GM06990 (cell line): ENCODE data around the gene GNG14.

Source experiments
- DNase-seq: peaks from one replicate; pipeline ENCODE4 v3.0.0-alpha.2; 2011; ENCODE audit not compliant: insufficient read length; ENCODE audit errors: extremely low read depth
- H3K27me3 ChIP-seq: replicated peaks from 2 replicates; pipeline ENCODE4 v1.6.0; 2011; ENCODE audit warnings: low read length; ENCODE audit not compliant: control insufficient read depth, insufficient read depth
- H3K36me3 ChIP-seq: 2 replicates; pipeline ENCODE4 v1.5.1; 2011; ENCODE audit warnings: low read length; ENCODE audit not compliant: control insufficient read depth, insufficient read depth
- H3K4me3 ChIP-seq: replicated peaks from 2 replicates; pipeline ENCODE4 v1.5.1; 2011; ENCODE audit warnings: low read depth, mild to moderate bottlenecking, control low read depth, low read length
- TF ChIP-seq, protein P1 (sequence below): IDR thresholded peaks from 2 replicates; pipeline ENCODE4 v1.5.1; 2011; ENCODE audit warnings: low read length, control low read depth, mild to moderate bottlenecking, inconsistent platforms; ENCODE audit not compliant: insufficient read depth, poor library complexity, severe bottlenecking

Gene GNG14

DNA sequence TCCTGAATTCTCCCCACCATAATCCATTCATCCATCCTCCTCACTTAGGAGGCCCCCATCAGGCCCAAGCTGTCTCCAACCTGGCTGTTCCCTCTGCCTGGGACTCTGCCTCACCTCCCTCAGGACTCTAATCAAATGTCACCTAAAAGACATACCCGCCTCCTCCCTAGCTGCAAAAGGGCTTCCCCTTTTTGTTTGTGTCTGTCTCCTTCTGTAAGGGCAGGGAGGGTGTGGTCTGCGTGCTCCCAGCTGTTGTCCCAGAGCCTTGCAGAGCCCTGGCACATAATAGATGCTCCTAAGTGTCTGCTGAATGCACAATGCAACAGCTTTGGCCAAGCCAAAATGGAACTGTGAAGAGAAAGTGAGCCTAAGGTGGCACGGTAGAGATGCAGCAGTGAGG is 42.3 kb downstream of the GNG14 start:
- no peak overlapping the region for H3K4me3 ChIP-seq
- peaks cover 22% of the 10 kb centered on the region for H3K36me3 ChIP-seq
- no peaks in the 10 kb centered on the region for H3K27me3 ChIP-seq
- no peak for DNase-seq
- TF ChIP-seq, protein P1, sequence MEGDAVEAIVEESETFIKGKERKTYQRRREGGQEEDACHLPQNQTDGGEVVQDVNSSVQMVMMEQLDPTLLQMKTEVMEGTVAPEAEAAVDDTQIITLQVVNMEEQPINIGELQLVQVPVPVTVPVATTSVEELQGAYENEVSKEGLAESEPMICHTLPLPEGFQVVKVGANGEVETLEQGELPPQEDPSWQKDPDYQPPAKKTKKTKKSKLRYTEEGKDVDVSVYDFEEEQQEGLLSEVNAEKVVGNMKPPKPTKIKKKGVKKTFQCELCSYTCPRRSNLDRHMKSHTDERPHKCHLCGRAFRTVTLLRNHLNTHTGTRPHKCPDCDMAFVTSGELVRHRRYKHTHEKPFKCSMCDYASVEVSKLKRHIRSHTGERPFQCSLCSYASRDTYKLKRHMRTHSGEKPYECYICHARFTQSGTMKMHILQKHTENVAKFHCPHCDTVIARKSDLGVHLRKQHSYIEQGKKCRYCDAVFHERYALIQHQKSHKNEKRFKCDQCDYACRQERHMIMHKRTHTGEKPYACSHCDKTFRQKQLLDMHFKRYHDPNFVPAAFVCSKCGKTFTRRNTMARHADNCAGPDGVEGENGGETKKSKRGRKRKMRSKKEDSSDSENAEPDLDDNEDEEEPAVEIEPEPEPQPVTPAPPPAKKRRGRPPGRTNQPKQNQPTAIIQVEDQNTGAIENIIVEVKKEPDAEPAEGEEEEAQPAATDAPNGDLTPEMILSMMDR, result no peak

DNA sequence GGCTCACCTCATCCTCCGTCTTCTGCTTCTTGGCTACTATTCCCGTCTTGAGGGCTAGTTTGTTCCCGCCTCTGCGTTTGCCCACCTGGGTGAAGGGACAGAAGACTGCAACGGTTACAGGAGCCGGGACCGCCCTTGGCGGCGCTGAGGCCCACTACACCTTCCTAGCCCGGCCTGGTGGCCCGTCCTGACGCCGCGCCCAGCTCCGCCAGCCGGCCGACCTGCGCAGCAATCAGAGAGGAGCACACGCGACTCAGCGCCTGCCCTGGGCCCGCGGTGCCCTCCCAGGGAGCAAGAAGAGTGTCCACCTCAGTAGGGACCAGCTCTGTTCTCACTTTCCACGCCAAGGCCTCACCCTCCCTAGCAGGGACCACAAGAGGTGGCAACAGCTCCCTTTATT is 43.5 kb downstream of the GNG14 start:
- Histone ChIP-seq H3K27me3 (no peaks in the 10 kb centered on the region), H3K36me3 (peaks cover 22% of the 10 kb centered on the region), H3K4me3 (no peak overlapping the region)
- DNase-seq, result no peak
- TF ChIP-seq, protein P1, result no peak

DNA sequence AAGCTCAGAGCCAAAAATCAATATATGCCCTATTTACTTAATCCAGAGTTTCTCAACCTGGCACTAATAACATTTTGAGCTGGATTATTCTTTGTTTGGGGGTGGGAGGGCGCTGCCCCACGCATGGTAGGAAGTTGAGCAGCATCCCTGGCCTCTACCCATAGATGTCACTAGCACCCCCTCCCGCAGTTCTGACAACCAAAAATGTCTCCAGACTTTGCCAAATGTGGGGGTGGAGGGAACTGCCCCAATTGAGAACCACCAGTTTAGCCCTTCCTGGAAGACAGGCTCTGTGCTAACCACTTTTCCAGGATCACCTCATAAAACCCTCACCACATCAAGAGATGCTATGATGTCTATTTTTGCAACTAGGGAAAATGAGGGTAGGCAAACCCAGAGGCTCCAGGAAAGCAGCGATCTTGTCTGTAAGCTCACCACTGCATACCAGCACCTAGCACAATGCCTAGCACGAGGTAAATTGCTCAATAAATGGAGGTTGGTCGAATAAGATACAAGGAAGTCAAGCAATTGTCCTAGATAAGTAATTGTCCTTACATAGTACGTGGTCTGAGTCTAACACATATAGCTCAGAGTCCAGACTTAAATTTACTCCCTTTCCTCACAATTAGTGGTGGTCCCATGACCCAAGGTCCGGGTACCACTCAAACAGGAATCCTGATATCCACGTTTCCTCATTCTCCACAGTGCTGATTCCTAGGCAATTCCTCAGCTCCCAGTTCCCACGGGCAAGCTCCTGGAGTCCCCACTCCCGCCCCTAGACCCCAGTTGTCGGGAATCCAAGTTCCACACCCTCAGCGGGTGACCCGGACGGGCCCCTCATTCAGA is 45.8 kb downstream of the GNG14 start:
- H3K4me3 ChIP-seq, result peak overlapping the region; percentile 83
- TF ChIP-seq, protein P1, result peak; percentile 81
- DNase-seq, result no peak
- peaks cover 18% of the 10 kb centered on the region for H3K36me3 ChIP-seq
- H3K27me3 ChIP-seq, result no peaks in the 10 kb centered on the region

DNA sequence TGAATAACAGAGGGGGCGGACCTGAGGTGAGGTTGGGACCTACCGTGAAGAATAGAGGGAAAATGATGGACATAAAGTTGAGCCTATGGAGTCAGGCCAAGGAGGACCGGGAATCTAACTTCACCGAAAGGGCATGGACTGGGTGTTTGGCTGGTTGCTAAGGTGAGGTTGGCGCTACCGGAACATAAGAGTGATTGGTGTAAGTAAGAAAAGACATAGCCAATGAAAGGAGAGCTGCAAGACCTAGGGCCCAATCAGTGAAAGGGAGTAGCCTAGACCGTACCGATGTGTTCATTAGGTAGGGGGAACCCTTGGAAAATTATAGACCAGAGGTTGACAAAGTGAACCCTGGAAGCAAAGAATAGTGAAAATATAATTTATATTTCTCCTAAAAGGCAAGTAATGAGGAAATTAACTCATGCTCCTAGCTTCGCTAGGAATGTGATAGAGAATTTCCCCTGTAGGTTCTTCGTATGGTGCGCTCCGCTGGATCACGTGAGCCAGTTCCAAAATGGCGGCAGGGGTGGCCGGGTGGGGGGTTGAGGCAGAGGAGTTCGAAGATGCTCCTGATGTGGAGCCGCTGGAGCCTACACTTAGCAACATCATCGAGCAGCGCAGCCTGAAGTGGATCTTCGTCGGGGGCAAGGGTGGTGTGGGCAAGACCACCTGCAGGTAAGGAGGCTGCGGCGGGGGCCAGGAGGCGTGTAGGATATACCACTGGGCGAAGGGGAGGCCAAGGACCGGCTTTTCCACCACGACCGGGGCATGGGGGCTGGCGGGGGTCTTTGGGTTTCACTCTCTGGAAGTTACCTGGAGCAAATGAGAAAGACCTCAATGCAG is 49.4 kb downstream of the GNG14 start, which contains the start of gene GET3:
TSS of gene GET3 (plus strand) at position 503 of the 840 bp plus-strand sequence. CDS start at position 512, 9 bp downstream.
- H3K36me3 ChIP-seq, result peaks cover 3% of the 10 kb centered on the region
- peak within 1 kb of the TSS; percentile 99 for H3K4me3 ChIP-seq
- TF ChIP-seq, protein P1, result no peak
- peak; percentile 85 for DNase-seq
- H3K27me3 ChIP-seq, result no peaks in the 10 kb centered on the region

DNA sequence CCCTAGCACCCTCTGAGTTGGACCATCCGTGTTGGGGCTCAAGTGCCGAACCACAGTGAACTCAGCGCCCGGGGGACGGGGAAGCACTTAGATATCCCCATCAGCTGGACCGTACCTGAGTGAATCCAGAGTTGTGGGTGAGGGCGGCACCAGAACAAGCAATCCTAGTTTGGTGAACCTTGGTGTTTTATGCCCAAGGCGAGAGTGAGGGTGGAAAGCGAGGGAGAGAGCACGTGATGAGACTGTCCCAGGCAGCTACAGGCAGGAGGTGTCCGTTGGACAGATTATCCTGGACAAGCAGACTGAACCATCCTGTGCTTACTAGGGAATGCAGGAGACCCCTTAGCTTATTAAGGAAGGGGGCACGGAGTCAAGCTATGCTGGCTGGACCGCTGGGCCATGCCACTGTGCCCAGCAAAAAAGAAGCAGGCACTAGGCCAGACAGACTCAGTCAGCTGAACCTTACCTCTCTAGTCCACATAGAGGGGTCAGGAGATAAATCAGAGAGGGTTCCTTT is 50.1 kb downstream of the GNG14 start:
- TF ChIP-seq, protein P1, result no peak
- H3K27me3 ChIP-seq, result no peaks in the 10 kb centered on the region

More for the DNA sequence above, 50.1 kb downstream of the GNG14 start:
- H3K36me3 ChIP-seq, result peaks cover 3% of the 10 kb centered on the region
- no peak for DNase-seq
- peak overlapping the region; percentile 99 for H3K4me3 ChIP-seq
